T-helper 2 cell treated with Interferon-gamma antibody and Interleukin-4, amounts not matched to agents 5 μg/mL and 100 μg/mL, for 36 hours (primary cell): ENCODE data around the gene GALNT2.

ENCODE experiments used
- DNase-seq: peaks from one replicate; pipeline ENCODE4 v3.0.0; 2021; ENCODE audit warnings: low spot score
- H3K27ac Mint-ChIP-seq: one replicate; pipeline ENCODE4 v1.8.0; 2021; ENCODE audit warnings: mild to moderate bottlenecking, mixed read lengths
- H3K27me3 Mint-ChIP-seq: one replicate; pipeline ENCODE4 v1.8.0; 2021; ENCODE audit warnings: low read depth, mixed read lengths
- H3K36me3 Mint-ChIP-seq: one replicate; pipeline ENCODE4 v1.8.0; 2021; ENCODE audit warnings: low read depth, mixed read lengths
- H3K4me1 Mint-ChIP-seq: one replicate; pipeline ENCODE4 v1.8.0; 2021; ENCODE audit warnings: low read depth, mixed read lengths
- H3K4me3 Mint-ChIP-seq: one replicate; pipeline ENCODE4 v1.8.0; 2022; ENCODE audit warnings: mild to moderate bottlenecking, moderate library complexity, mixed read lengths
- H3K9me3 Mint-ChIP-seq: one replicate; pipeline ENCODE4 v1.8.0; 2021; ENCODE audit warnings: mixed read lengths

Gene GALNT2

GRCh38 chr1:230144758-230145504, 77.9 kb downstream of the GALNT2 start:
- Mint-ChIP-seq H3K9me3 (no peaks in the 10 kb centered on the region), H3K4me3 (no peak overlapping the region), H3K4me1 (peaks cover 28% of the 10 kb centered on the region), H3K27me3 (no peaks in the 10 kb centered on the region), H3K27ac (no peak overlapping the region), H3K36me3 (no peaks in the 10 kb centered on the region)
- no peak for DNase-seq

GRCh38 chr1:230145505-230145899, 78.5 kb downstream of the GALNT2 start:
- DNase-seq: no peak
- H3K27ac Mint-ChIP-seq: no peak overlapping the region
- H3K9me3 Mint-ChIP-seq: no peaks in the 10 kb centered on the region
- no peaks in the 10 kb centered on the region for H3K36me3 Mint-ChIP-seq
- H3K4me1 Mint-ChIP-seq: peaks cover 31% of the 10 kb centered on the region
- H3K27me3 Mint-ChIP-seq: no peaks in the 10 kb centered on the region
- no peak overlapping the region for H3K4me3 Mint-ChIP-seq

GRCh38 chr1:230145953-230146476, 79.0 kb downstream of the GALNT2 start:
- peaks cover 26% of the 10 kb centered on the region for H3K4me1 Mint-ChIP-seq

GRCh38 chr1:230146709-230147108, 79.7 kb downstream of the GALNT2 start:
- Mint-ChIP-seq H3K36me3 (no peaks in the 10 kb centered on the region), H3K9me3 (no peaks in the 10 kb centered on the region), H3K27ac (no peak overlapping the region), H3K27me3 (no peaks in the 10 kb centered on the region), H3K4me3 (no peak overlapping the region), H3K4me1 (peaks cover 21% of the 10 kb centered on the region)
- no peak for DNase-seq

More at GRCh38 chr1:230145953-230146476, 79.0 kb downstream of the GALNT2 start:
- Mint-ChIP-seq H3K9me3 (no peaks in the 10 kb centered on the region), H3K4me3 (no peak overlapping the region), H3K27ac (no peak overlapping the region), H3K27me3 (no peaks in the 10 kb centered on the region), H3K36me3 (no peaks in the 10 kb centered on the region)
- no peak for DNase-seq

- no peaks in the 10 kb centered on the region for H3K27me3 Mint-ChIP-seq
- no peaks in the 10 kb centered on the region for H3K36me3 Mint-ChIP-seq
- H3K27ac Mint-ChIP-seq: peak overlapping the region; percentile 37
- no peak for DNase-seq
- no peaks in the 10 kb centered on the region for H3K9me3 Mint-ChIP-seq
- no peak overlapping the region for H3K4me3 Mint-ChIP-seq
- H3K4me1 Mint-ChIP-seq: peaks cover 19% of the 10 kb centered on the region
These were observed 80.5 kb downstream of the GALNT2 start for GRCh38 chr1:230147253-230148125.

GRCh38 chr1:230148126-230148652, 81.2 kb downstream of the GALNT2 start:
- peaks cover 18% of the 10 kb centered on the region for H3K4me1 Mint-ChIP-seq
- no peaks in the 10 kb centered on the region for H3K36me3 Mint-ChIP-seq
- H3K4me3 Mint-ChIP-seq: no peak overlapping the region
- DNase-seq: no peak
- H3K27ac Mint-ChIP-seq: no peak overlapping the region
- no peaks in the 10 kb centered on the region for H3K27me3 Mint-ChIP-seq
- H3K9me3 Mint-ChIP-seq: no peaks in the 10 kb centered on the region

GRCh38 chr1:230148768-230149469, 81.9 kb downstream of the GALNT2 start:
- H3K27ac Mint-ChIP-seq: no peak overlapping the region
- H3K27me3 Mint-ChIP-seq: no peaks in the 10 kb centered on the region
- no peak overlapping the region for H3K4me3 Mint-ChIP-seq
- H3K36me3 Mint-ChIP-seq: no peaks in the 10 kb centered on the region
- peaks cover 18% of the 10 kb centered on the region for H3K4me1 Mint-ChIP-seq
- no peaks in the 10 kb centered on the region for H3K9me3 Mint-ChIP-seq
- DNase-seq: no peak

- H3K4me1 Mint-ChIP-seq: peaks cover 13% of the 10 kb centered on the region
- H3K27me3 Mint-ChIP-seq: no peaks in the 10 kb centered on the region
- no peaks in the 10 kb centered on the region for H3K9me3 Mint-ChIP-seq
- no peak for DNase-seq
- H3K4me3 Mint-ChIP-seq: no peak overlapping the region
- no peak overlapping the region for H3K27ac Mint-ChIP-seq
- H3K36me3 Mint-ChIP-seq: no peaks in the 10 kb centered on the region
These were observed 82.9 kb downstream of the GALNT2 start for GRCh38 chr1:230149751-230150584.

- H3K36me3 Mint-ChIP-seq: no peaks in the 10 kb centered on the region
- no peak for DNase-seq
- H3K27me3 Mint-ChIP-seq: no peaks in the 10 kb centered on the region
- peaks cover 14% of the 10 kb centered on the region for H3K4me1 Mint-ChIP-seq
- no peaks in the 10 kb centered on the region for H3K9me3 Mint-ChIP-seq
- H3K4me3 Mint-ChIP-seq: no peak overlapping the region
- no peak overlapping the region for H3K27ac Mint-ChIP-seq
These were observed 83.6 kb downstream of the GALNT2 start for GRCh38 chr1:230150615-230151014.

- Mint-ChIP-seq H3K9me3 (no peaks in the 10 kb centered on the region), H3K4me3 (no peak overlapping the region), H3K27ac (no peak overlapping the region), H3K4me1 (peaks cover 15% of the 10 kb centered on the region), H3K36me3 (no peaks in the 10 kb centered on the region), H3K27me3 (no peaks in the 10 kb centered on the region)
- no peak for DNase-seq
These were observed 85.0 kb downstream of the GALNT2 start for GRCh38 chr1:230151924-230152468.

GRCh38 chr1:230152999-230153398, 86.0 kb downstream of the GALNT2 start:
- Mint-ChIP-seq H3K9me3 (no peaks in the 10 kb centered on the region), H3K27me3 (no peaks in the 10 kb centered on the region), H3K27ac (no peak overlapping the region), H3K4me3 (no peak overlapping the region), H3K4me1 (peaks cover 16% of the 10 kb centered on the region), H3K36me3 (no peaks in the 10 kb centered on the region)
- no peak for DNase-seq

GRCh38 chr1:230153641-230154296, 86.7 kb downstream of the GALNT2 start:
- peaks cover 16% of the 10 kb centered on the region for H3K4me1 Mint-ChIP-seq
- DNase-seq: no peak
- no peaks in the 10 kb centered on the region for H3K9me3 Mint-ChIP-seq
- no peaks in the 10 kb centered on the region for H3K27me3 Mint-ChIP-seq
- H3K27ac Mint-ChIP-seq: no peak overlapping the region
- no peaks in the 10 kb centered on the region for H3K36me3 Mint-ChIP-seq
- no peak overlapping the region for H3K4me3 Mint-ChIP-seq
